Keratinocyte (primary cell): ENCODE results near the gene GPR137B. TPM values are rescaled to one million over a fixed set of nuclear protein-coding genes. Genes with fewer than 3 reads are reported as not detected.

Experiments used
- DNase-seq: peaks from one replicate; pipeline ENCODE4 v3.0.0-alpha.2; 2011; ENCODE audit warnings: low read depth, missing footprints, low spot score
- FAIRE-seq: peaks from 2 replicates; lab custom pipeline; 2011; peaks lifted over from hg19 to GRCh38; lab: Jason Lieb, UNC
- H2AFZ ChIP-seq: 2 replicates; pipeline ENCODE4 v1.6.0; 2012; ENCODE audit warnings: low read length, control low read depth, inconsistent platforms; ENCODE audit not compliant: control insufficient read depth
- H3K27ac ChIP-seq: 2 replicates; pipeline ENCODE4 v1.5.1; 2011; ENCODE audit warnings: low read length; ENCODE audit not compliant: control insufficient read depth, insufficient read depth
- H3K27me3 ChIP-seq: 3 replicates; pipeline ENCODE4 v1.6.0; 2011; ENCODE audit warnings: low read length; ENCODE audit not compliant: control insufficient read depth, insufficient read depth; ENCODE audit errors: extremely low read depth
- H3K36me3 ChIP-seq, 2 experiments: 2 replicates in 1 of 2; 3 replicates in 1 of 2; pipeline ENCODE4 v1.5.1; 2011; ENCODE audit warnings: low read length in 2 of 2, mild to moderate bottlenecking in 1 of 2; ENCODE audit not compliant: control insufficient read depth in 2 of 2, insufficient read depth in 2 of 2; ENCODE audit errors: extremely low read depth in 1 of 2
- H3K4me1 ChIP-seq: 3 replicates; pipeline ENCODE4 v1.5.1; 2011; ENCODE audit warnings: low read length; ENCODE audit not compliant: control insufficient read depth, insufficient read depth; ENCODE audit errors: extremely low read depth
- H3K4me2 ChIP-seq: 3 replicates; pipeline ENCODE4 v1.6.0; 2011; ENCODE audit warnings: low read depth, low read length; ENCODE audit not compliant: control insufficient read depth, insufficient read depth; ENCODE audit errors: extremely low read depth
- H3K4me3 ChIP-seq, 3 experiments: fragments of 200-600 bp in 1 of 3; sonication (generic) in 1 of 3; 2 replicates in 2 of 3; 3 replicates in 1 of 3; pipeline ENCODE4 v1.5.1; 2011 to 2016; ENCODE audit warnings: low read length in 3 of 3, mild to moderate bottlenecking in 3 of 3, control low read depth in 2 of 3, inconsistent platforms in 1 of 3, low read depth in 1 of 3, mixed read lengths in 1 of 3, mixed run types in 1 of 3, moderate library complexity in 1 of 3; ENCODE audit not compliant: control insufficient read depth in 2 of 3, insufficient read depth in 2 of 3; ENCODE audit errors: extremely low read depth in 1 of 3
- H3K79me2 ChIP-seq: 2 replicates; pipeline ENCODE4 v1.6.0; 2012; ENCODE audit warnings: low read length; ENCODE audit not compliant: control insufficient read depth, insufficient read depth
- H3K9ac ChIP-seq: 3 replicates; pipeline ENCODE4 v1.6.0; 2011; ENCODE audit warnings: low read length; ENCODE audit not compliant: control insufficient read depth, insufficient read depth; ENCODE audit errors: extremely low read depth
- H3K9me1 ChIP-seq: 3 replicates; pipeline ENCODE4 v1.6.0; 2011; ENCODE audit warnings: low read length; ENCODE audit not compliant: control insufficient read depth, insufficient read depth; ENCODE audit errors: extremely low read depth
- H3K9me3 ChIP-seq: 2 replicates; pipeline ENCODE4 v1.5.1; 2012; ENCODE audit warnings: low read depth, low read length; ENCODE audit not compliant: control insufficient read depth
- H4K20me1 ChIP-seq: 3 replicates; pipeline ENCODE4 v1.6.0; 2011; ENCODE audit warnings: low read length; ENCODE audit not compliant: control insufficient read depth, insufficient read depth; ENCODE audit errors: extremely low read depth
- EZH2 ChIP-seq: IDR thresholded peaks from one replicate; pipeline ENCODE4 v1.6.1; 2012; ENCODE audit warnings: inconsistent platforms, mild to moderate bottlenecking, low read length, moderate library complexity
- dilution Hi-C: fragments of 300-500 bp; cut with MboI; formaldehyde crosslinking; loops from one replicate; pipeline ENCODE4 v1.7.0; 2020; ENCODE audit warnings: low sequenced_read_pairs; ENCODE audit not compliant: extremely low pct_ligation_motif_present
- polyA plus RNA-seq, 5 experiments: library from polyadenylated mRNA; depleted of rRNA in 3 of 5; stranded (reverse) in 3 of 5; stranded (forward) in 1 of 5; unstranded in 1 of 5; fragments of >200 nt; gene quantifications; 1 replicate in 1 of 5; 2 replicates in 3 of 5; 3 replicates in 1 of 5; pipeline versions ENCODE4 v1.2.1 to v1.2.3, GENCODE V29; 2011 to 2012; ENCODE audit warnings: missing spikeins in 2 of 5, low read depth in 1 of 5, low replicate concordance in 1 of 5
- TF ChIP-seq, protein P1 (sequence below), 3 experiments: IDR thresholded peaks in 1 of 3; conservative IDR thresholded peaks in 1 of 3; optimal IDR thresholded peaks in 1 of 3; 2 replicates in 2 of 3; 3 replicates in 1 of 3; pipeline versions ENCODE3 to v1.5.1; 2011; ENCODE audit warnings: low read length in 3 of 3, mild to moderate bottlenecking in 3 of 3, moderate library complexity in 2 of 3, control low read depth in 1 of 3, inconsistent platforms in 1 of 3; ENCODE audit not compliant: insufficient read depth in 2 of 3; ENCODE audit errors: extremely low read depth in 1 of 3

GPR137B gene
- polyA plus RNA-seq, 1 donor (not counting 4 experiments of a cell fraction or from before 2014, with no cell fraction given) = 7.1 TPM

DNA sequence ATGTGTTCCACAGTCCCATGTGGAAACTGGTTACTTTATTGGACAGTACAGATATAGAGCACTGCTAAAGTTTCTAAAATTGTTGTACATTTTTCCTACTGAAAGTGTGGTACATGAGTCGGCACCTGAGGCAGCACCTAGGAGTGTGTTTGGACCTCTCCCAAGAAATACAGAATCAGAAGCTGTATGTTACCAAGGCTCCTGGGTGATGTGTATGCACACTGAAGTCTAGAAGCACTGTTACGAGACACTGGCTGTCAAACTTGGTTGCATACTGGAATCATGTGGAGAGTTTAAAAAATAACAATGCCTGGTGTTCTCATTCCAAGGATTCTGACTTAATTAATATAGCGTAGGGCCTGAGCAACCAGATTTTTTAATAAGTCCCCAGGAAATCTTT, 92.8 kb downstream of the GPR137B start:
- no peaks in the 10 kb centered on the region for H3K9me3 ChIP-seq
- no peaks in the 10 kb centered on the region for H3K36me3 ChIP-seq
- DNase-seq = no peak
- no peaks in the 10 kb centered on the region for H4K20me1 ChIP-seq
- H3K4me1 ChIP-seq = no peaks in the 10 kb centered on the region
- TF ChIP-seq, protein P1, sequence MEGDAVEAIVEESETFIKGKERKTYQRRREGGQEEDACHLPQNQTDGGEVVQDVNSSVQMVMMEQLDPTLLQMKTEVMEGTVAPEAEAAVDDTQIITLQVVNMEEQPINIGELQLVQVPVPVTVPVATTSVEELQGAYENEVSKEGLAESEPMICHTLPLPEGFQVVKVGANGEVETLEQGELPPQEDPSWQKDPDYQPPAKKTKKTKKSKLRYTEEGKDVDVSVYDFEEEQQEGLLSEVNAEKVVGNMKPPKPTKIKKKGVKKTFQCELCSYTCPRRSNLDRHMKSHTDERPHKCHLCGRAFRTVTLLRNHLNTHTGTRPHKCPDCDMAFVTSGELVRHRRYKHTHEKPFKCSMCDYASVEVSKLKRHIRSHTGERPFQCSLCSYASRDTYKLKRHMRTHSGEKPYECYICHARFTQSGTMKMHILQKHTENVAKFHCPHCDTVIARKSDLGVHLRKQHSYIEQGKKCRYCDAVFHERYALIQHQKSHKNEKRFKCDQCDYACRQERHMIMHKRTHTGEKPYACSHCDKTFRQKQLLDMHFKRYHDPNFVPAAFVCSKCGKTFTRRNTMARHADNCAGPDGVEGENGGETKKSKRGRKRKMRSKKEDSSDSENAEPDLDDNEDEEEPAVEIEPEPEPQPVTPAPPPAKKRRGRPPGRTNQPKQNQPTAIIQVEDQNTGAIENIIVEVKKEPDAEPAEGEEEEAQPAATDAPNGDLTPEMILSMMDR (optimal IDR thresholded peaks at IDR 0.05 in 1 of 3, IDR thresholded peaks at IDR 0.05 in 1 of 3, conservative IDR thresholded peaks at IDR 0.05 in 1 of 3; ENCODE audit: extremely low read depth in 1 of 3, insufficient read depth in 2 of 3, low read length in 3 of 3) = no peak
- no peak for TF ChIP-seq EZH2
- dilution Hi-C loops = no loop called here
- FAIRE-seq = no peak
- no peaks in the 10 kb centered on the region for H3K79me2 ChIP-seq
- no peak overlapping the region for H3K4me3 ChIP-seq
- no peak overlapping the region for H3K27ac ChIP-seq
- no peak overlapping the region for H3K9ac ChIP-seq
- no peak overlapping the region for H2AFZ ChIP-seq
- no peaks in the 10 kb centered on the region for H3K9me1 ChIP-seq
- H3K4me2 ChIP-seq = no peak overlapping the region
- no peaks in the 10 kb centered on the region for H3K27me3 ChIP-seq

DNA sequence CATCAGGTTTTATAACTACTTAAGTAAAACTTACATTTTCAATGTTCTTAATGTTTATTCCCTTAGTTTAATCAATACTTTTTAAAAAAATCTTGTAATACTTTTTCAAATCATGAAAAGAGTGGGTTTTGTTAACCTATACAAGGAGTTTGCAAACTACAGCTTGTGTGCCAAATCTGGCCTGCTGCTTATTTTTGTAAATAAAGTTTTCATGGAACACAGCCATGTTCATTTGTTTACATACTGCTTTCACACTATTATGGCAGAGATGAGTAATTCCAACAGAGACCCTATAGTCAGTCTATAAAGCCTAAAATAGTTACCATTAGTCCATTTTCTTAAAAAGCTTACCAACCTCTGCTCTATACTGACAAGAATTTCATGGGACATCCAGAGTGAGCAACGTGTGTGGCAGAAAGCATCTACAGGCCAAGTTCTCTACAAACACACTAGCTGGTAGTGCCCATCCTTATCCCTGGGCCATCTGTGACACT, 96.8 kb downstream of the GPR137B start:
- TF ChIP-seq EZH2 = no peak
- TF ChIP-seq, protein P1 (optimal IDR thresholded peaks at IDR 0.05 in 1 of 3, IDR thresholded peaks at IDR 0.05 in 1 of 3, conservative IDR thresholded peaks at IDR 0.05 in 1 of 3; ENCODE audit: extremely low read depth in 1 of 3, insufficient read depth in 2 of 3, low read length in 3 of 3) = no peak
- Histone ChIP-seq H3K9ac (no peak overlapping the region), H3K4me3 (no peak overlapping the region), H3K9me1 (no peaks in the 10 kb centered on the region), H2AFZ (no peak overlapping the region), H3K4me1 (no peaks in the 10 kb centered on the region), H3K27me3 (no peaks in the 10 kb centered on the region), H3K9me3 (no peaks in the 10 kb centered on the region), H3K79me2 (no peaks in the 10 kb centered on the region), H3K27ac (no peak overlapping the region), H4K20me1 (no peaks in the 10 kb centered on the region), H3K4me2 (no peak overlapping the region), H3K36me3 (no peaks in the 10 kb centered on the region)
- no peak for DNase-seq
- dilution Hi-C loops = no loop called here
- FAIRE-seq = no peak
